IMR-90 (cell line): ENCODE data around the gene NIPSNAP3A.

Experiments used
- CTCF ChIP-seq: conservative IDR thresholded peaks from 2 replicates; pipeline ENCODE4 v1.5.1; 2012; ENCODE audit warnings: mild to moderate bottlenecking, low read depth, low read length, improper control_type of control experiment
- POLR2A ChIP-seq: IDR thresholded peaks from 2 replicates; pipeline ENCODE4 v1.6.1; 2012; ENCODE audit warnings: mild to moderate bottlenecking, low read depth, low read length
- RAD21 ChIP-seq: IDR thresholded peaks from 2 replicates; pipeline ENCODE4 v1.6.1; 2012; ENCODE audit warnings: low read length, improper control_type of control experiment
- RCOR1 ChIP-seq: IDR thresholded peaks from 2 replicates; pipeline ENCODE4 v1.6.1; 2012; ENCODE audit warnings: mild to moderate bottlenecking, low read length, improper control_type of control experiment; ENCODE audit not compliant: insufficient replicate concordance

GRCh38 chr9:104779334-104779733 is 31.9 kb downstream of the NIPSNAP3A start:
- TF ChIP-seq CTCF (no peak), RAD21 (no peak), POLR2A (no peak), RCOR1 (no peak)
